Lung (tissue), 12 donors: ENCODE data around the gene COA1. TPM values are rescaled to one million over a fixed set of nuclear protein-coding genes. Genes with fewer than 3 reads are reported as not detected.

Experiments used
- ATAC-seq: fragments of 200-7000 bp; cut with Tn5 transposase; one replicate; pipeline ENCODE4 v1.9.1; 2020; ENCODE audit warnings: moderate number of reproducible peaks; ENCODE audit not compliant: insufficient read depth, low FRiP score
- DNase-seq, 3 donors: peaks; one replicate each; pipeline ENCODE4 v3.0.0-alpha.2; 2013 to 2017
- H3K27ac ChIP-seq, 2 donors: one replicate each; pipeline ENCODE4 v1.5.1; 2013; ENCODE audit warnings: mild to moderate bottlenecking in 2 of 2, moderate library complexity in 2 of 2, control low read depth in 1 of 2, inconsistent platforms in 1 of 2, low read depth in 1 of 2, low read length in 1 of 2
- H3K27me3 ChIP-seq, 3 donors: one replicate each; pipeline ENCODE4 v1.5.1; 2013; ENCODE audit warnings: low read length in 2 of 3; ENCODE audit not compliant: control insufficient read depth in 3 of 3, insufficient read depth in 3 of 3
- H3K36me3 ChIP-seq, 4 donors: one replicate each; pipeline ENCODE4 v1.5.1; 2013; ENCODE audit warnings: low read length in 4 of 4, mild to moderate bottlenecking in 1 of 4, moderate library complexity in 1 of 4; ENCODE audit not compliant: control insufficient read depth in 4 of 4, insufficient read depth in 4 of 4
- H3K4me1 ChIP-seq, 5 donors: one replicate each; pipeline ENCODE4 v1.5.1; 2013; ENCODE audit warnings: low read length in 5 of 5, mild to moderate bottlenecking in 2 of 5, moderate library complexity in 1 of 5; ENCODE audit not compliant: control insufficient read depth in 5 of 5, insufficient read depth in 5 of 5
- H3K4me3 ChIP-seq: one replicate; pipeline ENCODE4 v1.5.1; 2013; ENCODE audit warnings: mild to moderate bottlenecking, control low read depth, moderate library complexity
- H3K9ac ChIP-seq, 2 donors: one replicate each; pipeline ENCODE4 v1.5.1; 2013; ENCODE audit warnings: low read length in 2 of 2, control low read depth in 1 of 2; ENCODE audit not compliant: insufficient read depth in 1 of 2
- H3K9me3 ChIP-seq, 4 donors: one replicate each; pipeline ENCODE4 v1.5.1; 2013; ENCODE audit warnings: low read length in 3 of 4, mild to moderate bottlenecking in 1 of 4, moderate library complexity in 1 of 4; ENCODE audit not compliant: control insufficient read depth in 4 of 4, insufficient read depth in 3 of 4
- CTCF ChIP-seq: IDR thresholded peaks from 2 replicates; pipeline ENCODE4 v1.5.1; 2012; ENCODE audit warnings: mild to moderate bottlenecking; ENCODE audit errors: control extremely low read depth, extremely low read depth
- WGBS, 2 donors: extraction: QIAGEN DNeasy Blood & Tissue Kit; methylation state at CpG; one replicate each; pipeline ENCODE4 v1.1.7; 2013; 5-methylcytosine and 5-hydroxymethylcytosine counted together
- polyA plus RNA-seq, 2 donors: library from polyadenylated mRNA; stranded (reverse); fragments of 200-250 nt; gene quantifications; one replicate each; pipeline ENCODE4 v1.2.1, GENCODE V29; 2013
- total RNA-seq, 2 donors: library from RNA; depleted of rRNA in 1 of 2; stranded (reverse); fragments of >200 nt in 1 of 2; gene quantifications; one replicate each; pipeline ENCODE4 v1.2.1, GENCODE V29; 2014 to 2021
- donor health status: control.
- donor health status: control.
- donor health status: Bipolar disorder and iron deficiency.
- donor health status: healthy.
- donor health status: DM: yes; HTN: yes; CAD: no.

COA1 gene
- total and polyA plus RNA-seq, 4 donors, result 35.0 to 92.1 (median 42.6) TPM

- Histone ChIP-seq H3K27me3 (no peaks in the 10 kb centered on the region), H3K4me3 (no peak overlapping the region), H3K36me3 (no peaks in the 10 kb centered on the region), H3K9me3 (no peaks in the 10 kb centered on the region), H3K27ac (no peak overlapping the region), H3K4me1 (peaks cover 0 to 22% (median 6%) of the 10 kb centered on the region in 5 donors), H3K9ac (no peak overlapping the region)
- ATAC-seq (no peak), DNase-seq (no peak)
- 100% methylated on average over 1 of the region's 1 CpG for WGBS, 2 donors
- TF ChIP-seq CTCF, result no peak
Observed at GRCh38 chr7:43761382-43761781, 32.1 kb upstream of the COA1 start.

GRCh38 chr7:43760861-43761260 lies 31.5 kb upstream of the COA1 start:
- 80 to 84% methylated on average over 5 of the region's 5 CpGs for WGBS, 2 donors
- no peak for ATAC-seq
- peaks cover 0 to 24% (median 8%) of the 10 kb centered on the region in 5 donors for H3K4me1 ChIP-seq

GRCh38 chr7:43758822-43759683 lies 29.7 kb upstream of the COA1 start:
- TF ChIP-seq CTCF, result no peak
- Histone ChIP-seq H3K4me3 (peak overlapping the region; percentile 72), H3K9me3 (no peaks in the 10 kb centered on the region), H3K27ac (peak overlapping the region in 1 of 2 donors; percentile 78), H3K9ac (peak overlapping the region; percentile 59 to 90), H3K4me1 (peaks cover 0 to 24% (median 8%) of the 10 kb centered on the region in 5 donors), H3K27me3 (no peaks in the 10 kb centered on the region), H3K36me3 (no peaks in the 10 kb centered on the region)
- DNase-seq (peak; percentile 68 to 75 (median 69)), ATAC-seq (peak; percentile 81)
- 4 to 6% methylated on average over 56 of the region's 56 CpGs for WGBS, 2 donors

More at GRCh38 chr7:43760861-43761260, 31.5 kb upstream of the COA1 start:
- Histone ChIP-seq H3K36me3 (no peaks in the 10 kb centered on the region), H3K27me3 (no peaks in the 10 kb centered on the region), H3K4me3 (no peak overlapping the region), H3K27ac (no peak overlapping the region), H3K9me3 (no peaks in the 10 kb centered on the region), H3K9ac (no peak overlapping the region)
- TF ChIP-seq CTCF, result no peak
- no peak for DNase-seq
